Measurements from ENCODE around the gene RAPSN.

Gene RAPSN

DNA sequence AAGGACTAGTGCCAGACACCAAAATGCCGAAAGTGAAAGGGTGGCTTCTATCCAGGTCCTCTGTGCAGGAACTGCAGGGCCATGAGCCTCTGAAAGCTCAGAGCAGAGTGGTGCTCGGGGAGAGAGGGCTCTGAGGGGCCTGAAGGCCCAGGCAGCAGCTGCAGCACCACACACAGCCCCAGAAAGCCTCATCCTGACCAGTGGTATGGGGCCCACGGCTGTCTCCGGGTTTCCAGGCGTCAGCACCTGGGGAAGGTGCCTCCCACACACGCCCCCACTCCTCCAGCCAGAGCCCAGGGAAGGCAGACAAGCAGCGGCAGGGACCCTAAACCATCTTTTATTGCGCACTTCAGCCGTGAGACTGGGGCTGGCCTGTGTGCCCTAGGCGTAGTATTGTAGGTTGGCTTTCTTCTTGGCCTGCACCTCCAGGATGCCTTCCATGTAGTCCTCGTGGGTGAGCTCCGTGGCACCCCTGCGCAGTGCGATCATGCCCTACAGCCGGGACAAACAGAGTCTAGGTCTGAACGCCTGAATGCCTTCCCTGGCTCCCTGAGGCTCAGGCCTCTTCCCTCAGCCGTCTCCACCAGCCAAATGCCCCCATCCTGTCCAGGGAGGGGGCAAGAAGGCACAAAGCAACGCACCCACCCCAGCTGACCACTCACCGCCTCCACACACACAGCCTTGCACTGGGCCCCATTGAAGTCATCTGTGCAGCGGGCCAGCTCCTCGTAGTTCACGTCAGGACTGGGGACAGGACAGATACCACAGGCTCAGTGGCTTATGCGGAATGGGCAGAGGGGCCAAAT is 30.3 kb downstream of the RAPSN start:
- Histone ChIP-seq H3K4me1 (ENCODE audit: control insufficient read depth in 2 of 2, insufficient read depth in 2 of 2, low read length in 2 of 2) (peaks cover 5 to 14% of the 10 kb centered on the region in 2 donors), H3K27me3 (ENCODE audit: control insufficient read depth in 2 of 2, insufficient read depth in 2 of 2, low read length in 2 of 2) (no peaks in the 10 kb centered on the region), H3K4me3 (ENCODE audit: low read length in 2 of 2) (no peak overlapping the region), H3K27ac (ENCODE audit: low read depth in 2 of 2, low read length in 2 of 2) (no peak overlapping the region), H3K9ac (ENCODE audit: low read depth in 1 of 2, low read length in 2 of 2) (no peak overlapping the region), H3K9me3 (ENCODE audit: control insufficient read depth in 2 of 2, low read length in 2 of 2) (no peaks in the 10 kb centered on the region), H3K36me3 (ENCODE audit: control insufficient read depth in 2 of 2, insufficient read depth in 2 of 2, low read length in 2 of 2) (peaks cover 47 to 57% of the 10 kb centered on the region in 2 donors)

DNA sequence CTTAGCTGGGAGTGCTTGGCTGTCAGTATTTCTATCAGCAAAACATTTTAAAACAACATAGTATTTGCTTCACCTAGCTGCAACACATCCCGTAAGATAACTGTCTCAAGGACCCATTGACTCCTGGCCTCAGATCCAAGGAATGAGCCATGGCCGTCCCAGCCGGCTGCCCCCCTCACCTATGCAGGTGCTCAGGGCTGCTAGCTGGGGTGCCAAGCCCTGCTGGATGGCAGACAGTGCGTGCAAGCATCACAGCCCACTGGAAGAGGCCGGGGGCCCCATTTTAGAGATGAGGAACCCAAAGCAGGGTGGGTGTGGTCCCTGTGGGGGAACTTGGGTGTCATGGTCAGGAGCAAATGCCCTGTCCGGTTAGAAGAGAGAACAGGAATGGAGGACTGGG is 31.2 kb downstream of the RAPSN start:
- Histone ChIP-seq H3K4me1 (ENCODE audit: control insufficient read depth in 2 of 2, insufficient read depth in 2 of 2, low read length in 2 of 2) (peaks cover 5 to 14% of the 10 kb centered on the region in 2 donors), H3K27me3 (ENCODE audit: control insufficient read depth in 2 of 2, insufficient read depth in 2 of 2, low read length in 2 of 2) (no peaks in the 10 kb centered on the region), H3K9ac (ENCODE audit: low read depth in 1 of 2, low read length in 2 of 2) (no peak overlapping the region), H3K4me3 (ENCODE audit: low read length in 2 of 2) (no peak overlapping the region), H3K36me3 (ENCODE audit: control insufficient read depth in 2 of 2, insufficient read depth in 2 of 2, low read length in 2 of 2) (peaks cover 44 to 50% of the 10 kb centered on the region in 2 donors), H3K27ac (ENCODE audit: low read depth in 2 of 2, low read length in 2 of 2) (no peak overlapping the region), H3K9me3 (ENCODE audit: control insufficient read depth in 2 of 2, low read length in 2 of 2) (no peaks in the 10 kb centered on the region)

- no peaks in the 10 kb centered on the region for H3K9me3 ChIP-seq (ENCODE audit: control insufficient read depth in 2 of 2, low read length in 2 of 2)
- H3K4me1 ChIP-seq (ENCODE audit: control insufficient read depth in 2 of 2, insufficient read depth in 2 of 2, low read length in 2 of 2): peaks cover 5 to 14% of the 10 kb centered on the region in 2 donors
- peak overlapping the region in 1 of 2 donors; percentile 41 for H3K9ac ChIP-seq (ENCODE audit: low read depth in 1 of 2, low read length in 2 of 2)
- H3K27me3 ChIP-seq (ENCODE audit: control insufficient read depth in 2 of 2, insufficient read depth in 2 of 2, low read length in 2 of 2): no peaks in the 10 kb centered on the region
- H3K27ac ChIP-seq (ENCODE audit: low read depth in 2 of 2, low read length in 2 of 2): peak overlapping the region; percentile 7 to 77
- H3K4me3 ChIP-seq (ENCODE audit: low read length in 2 of 2): no peak overlapping the region
- peaks cover 35 to 39% of the 10 kb centered on the region in 2 donors for H3K36me3 ChIP-seq (ENCODE audit: control insufficient read depth in 2 of 2, insufficient read depth in 2 of 2, low read length in 2 of 2)
These were observed 32.9 kb downstream of the RAPSN start for GRCh38 chr11:47415949-47416472.

DNA sequence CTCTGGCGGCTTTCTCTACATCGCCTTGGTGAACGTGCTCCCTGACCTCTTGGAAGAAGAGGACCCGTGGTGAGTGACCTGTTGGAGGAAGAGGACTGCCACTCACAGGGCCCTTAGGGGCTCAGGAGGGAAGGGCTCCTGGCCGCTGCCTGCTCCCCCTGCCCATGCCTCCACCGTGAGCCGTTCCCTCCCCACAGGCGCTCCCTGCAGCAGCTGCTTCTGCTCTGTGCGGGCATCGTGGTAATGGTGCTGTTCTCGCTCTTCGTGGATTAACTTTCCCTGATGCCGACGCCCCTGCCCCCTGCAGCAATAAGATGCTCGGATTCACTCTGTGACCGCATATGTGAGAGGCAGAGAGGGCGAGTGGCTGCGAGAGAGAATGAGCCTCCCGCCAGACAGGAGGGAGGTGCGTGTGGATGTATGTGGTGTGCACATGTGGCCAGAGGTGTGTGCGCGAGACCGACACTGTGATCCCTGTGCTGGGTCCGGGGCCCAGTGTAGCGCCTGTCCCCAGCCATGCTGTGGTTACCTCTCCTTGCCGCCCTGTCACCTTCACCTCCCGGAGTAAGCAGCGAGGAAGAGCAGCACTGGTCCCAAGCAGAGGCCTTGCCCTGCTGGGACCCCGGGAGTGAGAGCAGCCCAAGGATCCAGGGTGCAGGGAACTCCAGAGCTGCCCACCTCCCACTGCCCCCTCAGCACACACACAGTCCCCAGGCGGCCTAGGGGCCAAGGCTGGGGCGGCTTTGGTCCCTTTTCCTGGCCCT is 33.7 kb downstream of the RAPSN start:
- Histone ChIP-seq H3K9ac (ENCODE audit: low read depth in 1 of 2, low read length in 2 of 2) (peak overlapping the region in 1 of 2 donors; percentile 41), H3K4me1 (ENCODE audit: control insufficient read depth in 2 of 2, insufficient read depth in 2 of 2, low read length in 2 of 2) (peaks cover 5 to 14% of the 10 kb centered on the region in 2 donors), H3K9me3 (ENCODE audit: control insufficient read depth in 2 of 2, low read length in 2 of 2) (no peaks in the 10 kb centered on the region), H3K27ac (ENCODE audit: low read depth in 2 of 2, low read length in 2 of 2) (peak overlapping the region; percentile 7 to 77), H3K36me3 (ENCODE audit: control insufficient read depth in 2 of 2, insufficient read depth in 2 of 2, low read length in 2 of 2) (peaks cover 30 to 34% of the 10 kb centered on the region in 2 donors), H3K4me3 (ENCODE audit: low read length in 2 of 2) (no peak overlapping the region), H3K27me3 (ENCODE audit: control insufficient read depth in 2 of 2, insufficient read depth in 2 of 2, low read length in 2 of 2) (no peaks in the 10 kb centered on the region)

DNA sequence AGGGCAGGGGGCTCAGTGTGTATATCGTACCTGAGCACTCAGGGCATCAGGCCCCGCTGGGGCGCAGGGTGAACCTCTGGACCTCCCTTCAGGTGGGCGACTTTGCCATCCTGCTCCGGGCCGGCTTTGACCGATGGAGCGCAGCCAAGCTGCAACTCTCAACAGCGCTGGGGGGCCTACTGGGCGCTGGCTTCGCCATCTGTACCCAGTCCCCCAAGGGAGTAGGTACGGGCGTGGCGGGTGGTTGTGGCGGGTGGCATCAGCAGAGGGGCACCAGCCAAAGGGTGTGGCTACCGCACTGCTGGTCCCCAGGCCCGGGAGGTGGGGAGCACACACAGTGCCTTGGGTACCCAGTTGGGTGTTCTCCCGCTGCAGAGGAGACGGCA is 34.3 kb downstream of the RAPSN start:
- H3K4me1 ChIP-seq (ENCODE audit: control insufficient read depth in 2 of 2, insufficient read depth in 2 of 2, low read length in 2 of 2): peaks cover 5 to 14% of the 10 kb centered on the region in 2 donors
- H3K27ac ChIP-seq (ENCODE audit: low read depth in 2 of 2, low read length in 2 of 2): no peak overlapping the region
- no peaks in the 10 kb centered on the region for H3K9me3 ChIP-seq (ENCODE audit: control insufficient read depth in 2 of 2, low read length in 2 of 2)
- H3K27me3 ChIP-seq (ENCODE audit: control insufficient read depth in 2 of 2, insufficient read depth in 2 of 2, low read length in 2 of 2): no peaks in the 10 kb centered on the region
- H3K4me3 ChIP-seq (ENCODE audit: low read length in 2 of 2): no peak overlapping the region
- H3K36me3 ChIP-seq (ENCODE audit: control insufficient read depth in 2 of 2, insufficient read depth in 2 of 2, low read length in 2 of 2): peaks cover 25 to 28% of the 10 kb centered on the region in 2 donors
- no peak overlapping the region for H3K9ac ChIP-seq (ENCODE audit: low read depth in 1 of 2, low read length in 2 of 2)

DNA sequence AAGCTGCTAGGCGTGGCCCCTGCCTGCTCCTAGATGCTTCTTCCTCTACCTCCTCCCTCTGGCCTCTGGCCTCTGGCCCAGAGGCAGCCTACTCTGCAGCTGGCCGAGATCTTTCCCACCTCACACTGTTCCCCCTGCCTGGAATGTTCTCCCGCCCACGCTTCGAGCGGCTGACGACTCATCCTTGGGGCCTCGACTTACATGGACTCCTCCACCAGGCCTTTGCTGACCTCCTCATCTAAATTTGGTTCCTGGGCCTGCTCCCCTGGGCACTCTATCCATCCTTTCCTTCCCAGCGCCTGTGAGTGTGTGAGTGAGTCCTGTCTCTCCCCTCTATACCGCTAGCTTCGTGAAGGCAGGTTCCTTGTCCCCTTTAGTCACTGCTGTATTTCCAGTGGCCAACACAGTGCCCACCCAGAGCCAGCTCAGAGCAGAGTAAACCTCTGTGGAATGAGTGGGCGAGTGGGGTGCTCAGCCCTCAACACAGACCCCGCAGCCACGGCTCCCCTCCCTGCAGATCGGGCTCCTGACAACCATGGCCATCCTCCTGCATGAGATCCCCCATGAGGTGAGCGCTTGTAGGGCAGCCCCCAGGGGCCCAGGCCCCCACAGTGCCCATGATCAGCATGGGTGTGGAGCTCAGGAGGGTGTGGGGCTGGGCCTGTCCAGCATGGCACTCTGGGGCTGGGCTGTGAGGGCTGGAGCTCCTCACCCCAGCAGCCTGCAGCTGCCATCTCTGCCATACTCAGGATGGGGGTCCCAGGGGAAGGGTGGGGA is 34.8 kb downstream of the RAPSN start:
- Histone ChIP-seq H3K9me3 (ENCODE audit: control insufficient read depth in 2 of 2, low read length in 2 of 2) (no peaks in the 10 kb centered on the region), H3K27me3 (ENCODE audit: control insufficient read depth in 2 of 2, insufficient read depth in 2 of 2, low read length in 2 of 2) (no peaks in the 10 kb centered on the region), H3K4me1 (ENCODE audit: control insufficient read depth in 2 of 2, insufficient read depth in 2 of 2, low read length in 2 of 2) (peaks cover 6 to 18% of the 10 kb centered on the region in 2 donors), H3K36me3 (ENCODE audit: control insufficient read depth in 2 of 2, insufficient read depth in 2 of 2, low read length in 2 of 2) (peaks cover 21 to 25% of the 10 kb centered on the region in 2 donors), H3K9ac (ENCODE audit: low read depth in 1 of 2, low read length in 2 of 2) (no peak overlapping the region), H3K27ac (ENCODE audit: low read depth in 2 of 2, low read length in 2 of 2) (no peak overlapping the region), H3K4me3 (ENCODE audit: low read length in 2 of 2) (no peak overlapping the region)

GRCh38 chr11:47413351-47413750 is 35.6 kb downstream of the RAPSN start:
- Histone ChIP-seq H3K4me1 (ENCODE audit: control insufficient read depth in 2 of 2, insufficient read depth in 2 of 2, low read length in 2 of 2) (peaks cover 10 to 22% of the 10 kb centered on the region in 2 donors), H3K27me3 (ENCODE audit: control insufficient read depth in 2 of 2, insufficient read depth in 2 of 2, low read length in 2 of 2) (no peaks in the 10 kb centered on the region), H3K36me3 (ENCODE audit: control insufficient read depth in 2 of 2, insufficient read depth in 2 of 2, low read length in 2 of 2) (peaks cover 14 to 19% of the 10 kb centered on the region in 2 donors), H3K9me3 (ENCODE audit: control insufficient read depth in 2 of 2, low read length in 2 of 2) (no peaks in the 10 kb centered on the region), H3K4me3 (ENCODE audit: low read length in 2 of 2) (no peak overlapping the region), H3K27ac (ENCODE audit: low read depth in 2 of 2, low read length in 2 of 2) (no peak overlapping the region), H3K9ac (ENCODE audit: low read depth in 1 of 2, low read length in 2 of 2) (no peak overlapping the region)

DNA sequence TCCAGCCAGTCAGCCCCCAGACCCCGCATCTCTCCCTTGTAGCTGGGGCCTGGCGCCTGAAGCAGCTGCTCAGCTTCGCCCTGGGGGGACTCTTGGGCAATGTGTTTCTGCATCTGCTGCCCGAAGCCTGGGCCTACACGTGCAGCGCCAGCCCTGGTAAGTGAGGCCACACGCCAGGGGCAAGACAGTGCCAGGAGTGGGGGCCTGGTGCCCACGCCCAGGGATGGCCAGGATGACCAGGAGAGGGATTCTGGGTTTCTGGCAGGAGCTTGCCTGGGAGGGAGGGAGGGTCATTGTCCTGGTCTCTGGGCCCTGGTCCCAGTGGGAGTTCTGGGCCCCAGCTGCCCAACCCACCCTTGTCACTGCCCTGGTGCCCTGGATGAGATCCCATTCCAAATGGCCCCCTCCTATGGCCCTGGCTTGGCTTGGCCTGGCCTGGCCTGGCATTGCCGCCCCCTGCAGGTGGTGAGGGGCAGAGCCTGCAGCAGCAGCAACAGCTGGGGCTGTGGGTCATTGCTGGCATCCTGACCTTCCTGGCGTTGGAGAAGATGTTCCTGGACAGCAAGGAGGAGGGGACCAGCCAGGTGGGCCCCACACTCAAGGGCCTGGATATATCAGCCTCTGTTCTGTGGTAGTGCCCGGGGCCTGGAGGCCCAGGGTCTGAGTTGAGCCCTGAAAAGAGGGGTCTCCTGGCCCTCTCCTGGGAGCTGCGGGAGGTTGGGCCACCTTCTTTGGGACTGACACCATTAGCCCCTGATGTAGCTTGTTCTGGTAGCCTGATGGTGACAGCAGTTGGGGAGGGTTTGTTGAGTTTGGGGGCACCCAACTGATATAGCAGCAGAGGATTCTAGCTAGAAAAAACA is 36.8 kb downstream of the RAPSN start:
- peaks cover 7 to 9% of the 10 kb centered on the region in 2 donors for H3K36me3 ChIP-seq (ENCODE audit: control insufficient read depth in 2 of 2, insufficient read depth in 2 of 2, low read length in 2 of 2)
- no peak overlapping the region for H3K9ac ChIP-seq (ENCODE audit: low read depth in 1 of 2, low read length in 2 of 2)
- H3K27me3 ChIP-seq (ENCODE audit: control insufficient read depth in 2 of 2, insufficient read depth in 2 of 2, low read length in 2 of 2): no peaks in the 10 kb centered on the region
- H3K9me3 ChIP-seq (ENCODE audit: control insufficient read depth in 2 of 2, low read length in 2 of 2): no peaks in the 10 kb centered on the region
- no peak overlapping the region for H3K4me3 ChIP-seq (ENCODE audit: low read length in 2 of 2)
- H3K4me1 ChIP-seq (ENCODE audit: control insufficient read depth in 2 of 2, insufficient read depth in 2 of 2, low read length in 2 of 2): peaks cover 18 to 29% of the 10 kb centered on the region in 2 donors
- H3K27ac ChIP-seq (ENCODE audit: low read depth in 2 of 2, low read length in 2 of 2): no peak overlapping the region

Data from mucosa of rectum (tissue), 2 donors.